ENCODE results near the gene CBX1. TPM values are rescaled to one million over a fixed set of nuclear protein-coding genes. Genes with fewer than 3 reads are reported as not detected.

The CBX1 gene
- total and polyA plus RNA-seq, 2 of the 8 experiments (the other 6 are each of a cell fraction or from before 2014, with no cell fraction given): 38.7 to 173 TPM

GRCh38 chr17:48024149-48025039 is 76.9 kb downstream of the CBX1 start (continued):
- no peak for TF ChIP-seq SIN3A (conservative IDR thresholded peaks at IDR 0.05 in 1 of 2, IDR thresholded peaks at IDR 0.05 in 1 of 2; ENCODE audit: low read depth in 1 of 2, low read length in 2 of 2)
- TF ChIP-seq BCL11A (IDR thresholded peaks at IDR 0.05; ENCODE audit: low read depth in 2 of 2, low read length in 2 of 2): no peak
- TF ChIP-seq SAP30 (IDR thresholded peaks at IDR 0.05; ENCODE audit: insufficient read depth, insufficient replicate concordance, low read length): no peak
